Thymus (tissue), 11 donors: Measurements from ENCODE around the gene CCDC51. TPM values are rescaled to one million over a fixed set of nuclear protein-coding genes. Genes with fewer than 3 reads are reported as not detected.

Experiments
- DNase-seq, 9 donors: peaks; one replicate each; pipeline ENCODE4 v3.0.0-alpha.2; 2013; ENCODE audit warnings: low spot score in 9 of 9, low read depth in 6 of 9, missing footprints in 1 of 9
- H3K27ac ChIP-seq, 2 donors: one replicate each; pipeline ENCODE4 v1.5.1; 2013; ENCODE audit warnings: control low read depth in 1 of 2, low read depth in 1 of 2, low read length in 1 of 2, mild to moderate bottlenecking in 1 of 2, moderate library complexity in 1 of 2
- H3K27me3 ChIP-seq, 2 donors: one replicate each; pipeline ENCODE4 v1.5.1; 2013; ENCODE audit warnings: low read length in 1 of 2; ENCODE audit not compliant: control insufficient read depth in 2 of 2, insufficient read depth in 1 of 2
- H3K36me3 ChIP-seq, 2 donors: one replicate each; pipeline ENCODE4 v1.5.1; 2013; ENCODE audit warnings: low read length in 1 of 2, mild to moderate bottlenecking in 1 of 2, moderate library complexity in 1 of 2; ENCODE audit not compliant: control insufficient read depth in 2 of 2, insufficient read depth in 2 of 2
- H3K4me1 ChIP-seq, 2 donors: one replicate each; pipeline ENCODE4 v1.5.1; 2013; ENCODE audit warnings: low read length in 2 of 2; ENCODE audit not compliant: control insufficient read depth in 2 of 2, insufficient read depth in 2 of 2
- H3K4me3 ChIP-seq, 2 donors: one replicate each; pipeline ENCODE4 v1.5.1; 2013; ENCODE audit warnings: low read length in 2 of 2, control low read depth in 1 of 2, mild to moderate bottlenecking in 1 of 2
- H3K9me3 ChIP-seq, 2 donors: one replicate each; pipeline ENCODE4 v1.5.1; 2013; ENCODE audit warnings: low read length in 1 of 2, mild to moderate bottlenecking in 1 of 2; ENCODE audit not compliant: control insufficient read depth in 2 of 2, insufficient read depth in 1 of 2
- WGBS: extraction: QIAGEN DNeasy Blood & Tissue Kit; methylation state at CpG from one replicate; pipeline ENCODE4 v1.1.7; 2013; 5-methylcytosine and 5-hydroxymethylcytosine counted together
- polyA plus RNA-seq: library from polyadenylated mRNA; stranded (reverse); fragments of 200-250 nt; gene quantifications from one replicate; pipeline ENCODE4 v1.2.3, GENCODE V29; 2013
- total RNA-seq: library from RNA; stranded (reverse); fragments of 120-200 nt; gene quantifications from one replicate; pipeline ENCODE4 v1.2.4, GENCODE V29; 2013
- donor health status: healthy.

Gene CCDC51
- total and polyA plus RNA-seq, 2 donors: 14.1 to 17.8 TPM

- Histone ChIP-seq H3K4me3 (no peak overlapping the region), H3K27me3 (no peaks in the 10 kb centered on the region), H3K4me1 (no peaks in the 10 kb centered on the region), H3K9me3 (no peaks in the 10 kb centered on the region), H3K36me3 (peaks cover 0 to 35% of the 10 kb centered on the region in 2 donors), H3K27ac (no peak overlapping the region)
- no peak for DNase-seq
- WGBS: 96% methylated on average over 25 of the region's 25 CpGs
These were observed 25.3 kb downstream of the CCDC51 start for GRCh38 chr3:48414376-48415250.

GRCh38 chr3:48413611-48414010 lies 26.3 kb downstream of the CCDC51 start:
- no peaks in the 10 kb centered on the region for H3K27me3 ChIP-seq
- 93% methylated on average over 14 of the region's 14 CpGs for WGBS
- H3K36me3 ChIP-seq: peaks cover 0 to 44% of the 10 kb centered on the region in 2 donors
- H3K4me3 ChIP-seq: no peak overlapping the region
- no peak overlapping the region for H3K27ac ChIP-seq
- no peaks in the 10 kb centered on the region for H3K4me1 ChIP-seq
- no peak for DNase-seq
- no peaks in the 10 kb centered on the region for H3K9me3 ChIP-seq

- Histone ChIP-seq H3K27me3 (no peaks in the 10 kb centered on the region), H3K4me3 (no peak overlapping the region), H3K9me3 (no peaks in the 10 kb centered on the region), H3K27ac (no peak overlapping the region), H3K36me3 (peaks cover 0 to 47% of the 10 kb centered on the region in 2 donors), H3K4me1 (no peaks in the 10 kb centered on the region)
- no peak for DNase-seq
- WGBS: 96% methylated on average over 8 of the region's 8 CpGs
These were observed 26.8 kb downstream of the CCDC51 start for GRCh38 chr3:48413086-48413485.

GRCh38 chr3:48412375-48413001 lies 27.4 kb downstream of the CCDC51 start:
- DNase-seq: no peak
- Histone ChIP-seq H3K36me3 (peaks cover 0 to 47% of the 10 kb centered on the region in 2 donors), H3K4me1 (no peaks in the 10 kb centered on the region), H3K27ac (no peak overlapping the region), H3K27me3 (no peaks in the 10 kb centered on the region), H3K4me3 (no peak overlapping the region), H3K9me3 (no peaks in the 10 kb centered on the region)
- 97% methylated on average over 19 of the region's 19 CpGs for WGBS

GRCh38 chr3:48411606-48412374 lies 28.1 kb downstream of the CCDC51 start:
- Histone ChIP-seq H3K4me3 (no peak overlapping the region), H3K36me3 (peaks cover 0 to 51% of the 10 kb centered on the region in 2 donors), H3K27me3 (no peaks in the 10 kb centered on the region), H3K9me3 (no peaks in the 10 kb centered on the region), H3K4me1 (no peaks in the 10 kb centered on the region), H3K27ac (no peak overlapping the region)
- DNase-seq: no peak
- WGBS: 96% methylated on average over 11 of the region's 11 CpGs

- H3K4me1 ChIP-seq: no peaks in the 10 kb centered on the region
- H3K27ac ChIP-seq: no peak overlapping the region
- H3K9me3 ChIP-seq: no peaks in the 10 kb centered on the region
- H3K27me3 ChIP-seq: no peaks in the 10 kb centered on the region
- WGBS: 97% methylated on average over 9 of the region's 9 CpGs
- no peak overlapping the region for H3K4me3 ChIP-seq
- H3K36me3 ChIP-seq: peaks cover 0 to 51% of the 10 kb centered on the region in 2 donors
- DNase-seq: no peak
These were observed 28.8 kb downstream of the CCDC51 start for GRCh38 chr3:48411041-48411588.

- Histone ChIP-seq H3K27ac (no peak overlapping the region), H3K4me1 (no peaks in the 10 kb centered on the region), H3K9me3 (no peaks in the 10 kb centered on the region), H3K27me3 (no peaks in the 10 kb centered on the region), H3K4me3 (no peak overlapping the region), H3K36me3 (peaks cover 0 to 51% of the 10 kb centered on the region in 2 donors)
- 97% methylated on average over 16 of the region's 16 CpGs for WGBS
- no peak for DNase-seq
These were observed 29.5 kb downstream of the CCDC51 start for GRCh38 chr3:48410205-48411040.
